Aortic smooth muscle cell (primary cell): ENCODE results near the gene SEMG1. TPM values are rescaled to one million over a fixed set of nuclear protein-coding genes. Genes with fewer than 3 reads are reported as not detected.

Experiments used
- total RNA-seq: library from RNA; depleted of rRNA; stranded (reverse); fragments of >200 nt; gene quantifications from 2 replicates; pipeline ENCODE4 v1.2.3, GENCODE V29; 2014

SEMG1 gene
- not detected in 2 replicates for total RNA-seq

GRCh38 chr20:45206725-45207124, at the start of gene SEMG1:
TSS of gene SEMG1 (plus strand) at chr20:45207033. CDS start at chr20:45207054, 21 bp downstream.

GRCh38 chr20:45174434-45175364, 32.1 kb upstream of the SEMG1 start, which contains the start of gene PI3:
TSS of gene PI3 (plus strand) at chr20:45174902. CDS start at chr20:45174923, 21 bp downstream.

GRCh38 chr20:45221076-45221475, 14.2 kb downstream of the SEMG1 start, which contains the start of gene SEMG2:
TSS of gene SEMG2 (plus strand) at chr20:45221373. CDS start at chr20:45221390, 17 bp downstream.

GRCh38 chr20:45254383-45255262, 47.8 kb downstream of the SEMG1 start, which contains the start of gene SLPI:
TSS of gene SLPI (minus strand) at chr20:45254564. CDS start at chr20:45254543, 21 bp downstream.

Other genes starting within 250 kb of the SEMG1 start
- 16.5 and 23.6 TPM in 2 replicates for gene TOMM34, start 246.6 kb upstream of the SEMG1 start, total RNA-seq
- gene STK4, start 240.5 kb upstream of the SEMG1 start, total RNA-seq: 24.7 and 27.2 TPM in 2 replicates
- not detected in 2 replicates for gene KCNS1, start 105.9 kb upstream of the SEMG1 start, total RNA-seq
- gene WFDC5, start 91.9 kb upstream of the SEMG1 start, total RNA-seq: not detected in 2 replicates
- gene WFDC12, start 82.6 kb upstream of the SEMG1 start, total RNA-seq: not detected in 2 replicates
- gene PI3, start 32.1 kb upstream of the SEMG1 start, total RNA-seq: not detected in 2 replicates
- gene SEMG2, start 14.3 kb downstream of the SEMG1 start, total RNA-seq: not detected in 2 replicates
- 0.66 TPM in 1 of 2 replicates, not detected in the other for gene SLPI, start 47.5 kb downstream of the SEMG1 start, total RNA-seq
- not detected in 2 replicates for gene RBPJL, start 99.8 kb downstream of the SEMG1 start, total RNA-seq
- not detected in 2 replicates for gene MATN4, start 101.3 kb downstream of the SEMG1 start, total RNA-seq
- 54.5 and 89.0 TPM in 2 replicates for gene SDC4, start 141.4 kb downstream of the SEMG1 start, total RNA-seq
- 17.6 and 19.5 TPM in 2 replicates for gene SYS1, start 156.1 kb downstream of the SEMG1 start, total RNA-seq
- 0.19 TPM in 1 of 2 replicates, not detected in the other for gene TP53TG5, start 171.3 kb downstream of the SEMG1 start, total RNA-seq
- 7.1 and 11.3 TPM in 2 replicates for gene DBNDD2, start 201.3 kb downstream of the SEMG1 start, total RNA-seq
- 30.1 and 37.3 TPM in 2 replicates for gene PIGT, start 209.1 kb downstream of the SEMG1 start, total RNA-seq